HepG2 (cell line): ENCODE data around the gene STK11. TPM values are rescaled to one million over a fixed set of nuclear protein-coding genes. Genes with fewer than 3 reads are reported as not detected.

Experiments
- LCORL ChIP-seq, 2 experiments: fragments of 450-650 bp in 1 of 2; sonication (generic) in 1 of 2; formaldehyde crosslinking in 1 of 2; IDR thresholded peaks; 2 replicates each; pipeline versions ENCODE4 v1.5.0 to v1.6.1; 2017 to 2020; ENCODE audit warnings: antibody characterized with exemption in 1 of 2, missing genetic modification reagents in 1 of 2
- NFYB ChIP-seq: sonication (generic); formaldehyde crosslinking; IDR thresholded peaks from 2 replicates; pipeline ENCODE4 v1.4.0; 2020; ENCODE audit warnings: missing genetic modification reagents
- ONECUT2 ChIP-seq: sonication (generic); formaldehyde crosslinking; IDR thresholded peaks from 2 replicates; pipeline ENCODE4 v1.4.0; 2020; ENCODE audit warnings: missing genetic modification reagents
- RBFOX2 ChIP-seq: fragments of 200-400 bp; formaldehyde crosslinking; IDR thresholded peaks from 2 replicates; pipeline ENCODE4 v1.6.1; 2017; ENCODE audit warnings: low read depth, mild to moderate bottlenecking, low read length
- SAP130 ChIP-seq: IDR thresholded peaks from 2 replicates; pipeline ENCODE4 v1.6.1; 2016; ENCODE audit warnings: low read depth
- ZBTB3 ChIP-seq: sonication (generic); formaldehyde crosslinking; IDR thresholded peaks from 2 replicates; pipeline ENCODE4 v1.4.0; 2020; ENCODE audit warnings: low read depth, mild to moderate bottlenecking, moderate library complexity, missing genetic modification reagents, borderline replicate concordance
- ZMAT3 ChIP-seq: sonication (generic); formaldehyde crosslinking; conservative IDR thresholded peaks from 2 replicates; pipeline ENCODE4 v1.7.0; 2021; ENCODE audit warnings: missing genetic modification reagents
- ZNF138 ChIP-seq: sonication (generic); formaldehyde crosslinking; IDR thresholded peaks from 2 replicates; pipeline ENCODE4 v1.5.0; 2020; ENCODE audit warnings: mild to moderate bottlenecking, low read depth, missing genetic modification reagents
- ZNF17 ChIP-seq: sonication (generic); formaldehyde crosslinking; IDR thresholded peaks from 2 replicates; pipeline ENCODE4 v1.5.0; 2020; ENCODE audit warnings: mild to moderate bottlenecking, missing genetic modification reagents
- ZNF484 ChIP-seq: sonication (generic); formaldehyde crosslinking; IDR thresholded peaks from 2 replicates; pipeline ENCODE4 v1.5.1; 2020; ENCODE audit warnings: mild to moderate bottlenecking, low read depth, missing genetic modification reagents, borderline replicate concordance
- ZNF776 ChIP-seq: sonication (generic); formaldehyde crosslinking; IDR thresholded peaks from 2 replicates; pipeline ENCODE4 v1.4.0; 2020; ENCODE audit warnings: mild to moderate bottlenecking, missing genetic modification reagents
- polyA plus RNA-seq, 8 experiments: library from polyadenylated mRNA; depleted of rRNA in 3 of 8; stranded (reverse) in 7 of 8; unstranded in 1 of 8; fragments of >200 nt; fragmentation: Illumina TruSeq in 4 of 8; extraction: Trizol in 4 of 8; gene quantifications; 2 replicates each; pipeline versions ENCODE4 v1.2.1 to v1.2.3, GENCODE V29; 2011 to 2016; ENCODE audit warnings: low read depth in 4 of 8, missing spikeins in 1 of 8, mixed read lengths in 1 of 8; ENCODE audit not compliant: insufficient read depth in 1 of 8
- total RNA-seq, 5 experiments: library from RNA; depleted of rRNA; stranded (reverse); fragments of >200 nt; fragmentation: Illumina TruSeq; extraction: Trizol; gene quantifications; 2 replicates each; pipeline ENCODE4 v1.2.3, GENCODE V29; 2016; ENCODE audit warnings: low read depth in 1 of 5
- TF ChIP-seq, protein P1 (sequence below): sonication (generic); formaldehyde crosslinking; IDR thresholded peaks from 2 replicates; pipeline ENCODE4 v1.5.1; 2020; ENCODE audit warnings: mild to moderate bottlenecking, missing genetic modification reagents, moderate library complexity
- TF ChIP-seq, protein P2 (sequence below): sonication (generic); formaldehyde crosslinking; IDR thresholded peaks from 2 replicates; pipeline ENCODE4 v1.4.0; 2020; ENCODE audit warnings: missing genetic modification reagents, borderline replicate concordance
- TF ChIP-seq, protein P3 (sequence below): IDR thresholded peaks from 2 replicates; pipeline ENCODE4 v1.6.1; 2016
- TF ChIP-seq, protein P4 (sequence below): sonication (generic); formaldehyde crosslinking; IDR thresholded peaks from 2 replicates; pipeline ENCODE4 v1.4.0; 2020; ENCODE audit warnings: missing genetic modification reagents, borderline replicate concordance
- TF ChIP-seq, protein P5 (sequence below): sonication (generic); formaldehyde crosslinking; IDR thresholded peaks from 2 replicates; pipeline ENCODE4 v1.5.1; 2020; ENCODE audit warnings: missing genetic modification reagents, mild to moderate bottlenecking, borderline replicate concordance

The STK11 gene
- total and polyA plus RNA-seq, 2 of the 13 experiments (the other 11 are each of a cell fraction or from before 2014, with no cell fraction given), result 27.5 to 43.6 TPM

DNA sequence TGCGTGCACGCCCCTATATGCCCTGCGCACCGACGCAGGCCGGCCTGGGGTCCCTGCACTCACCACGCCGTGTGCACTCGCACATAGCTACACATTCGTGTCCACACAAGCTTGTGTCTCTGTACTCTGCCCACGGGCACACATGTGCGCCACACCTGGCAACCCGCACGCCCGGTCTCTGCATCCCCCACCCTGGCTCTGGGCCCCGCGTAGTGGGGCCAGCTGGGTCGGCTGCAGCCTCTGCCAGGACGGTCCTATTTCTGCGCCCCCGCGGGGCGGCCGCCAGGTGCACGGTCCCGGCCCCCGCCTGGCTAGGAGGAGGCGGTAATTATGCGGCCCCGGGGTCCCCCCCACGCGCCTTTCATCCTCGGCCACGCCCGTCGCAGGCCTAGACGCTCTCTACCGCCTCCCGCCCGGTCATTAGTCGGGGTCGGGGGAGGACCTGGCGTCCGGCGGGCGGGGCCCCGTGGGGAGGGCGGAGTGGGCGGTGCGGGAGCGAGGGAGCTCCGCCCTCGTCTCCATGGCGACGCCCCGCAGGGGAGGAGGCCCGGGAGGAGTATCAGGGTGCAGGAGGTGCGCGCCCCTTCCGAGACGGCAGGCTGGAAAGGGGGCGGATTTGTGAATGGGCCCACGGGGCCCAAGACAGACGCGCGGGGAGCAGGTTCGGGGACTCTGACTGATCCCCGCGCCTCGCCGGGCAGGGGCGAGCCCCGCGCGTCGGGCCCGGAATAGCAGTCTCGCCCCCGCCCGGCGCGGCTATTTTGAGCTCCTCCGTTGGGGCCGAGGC, 60.7 kb downstream of the STK11 start (continued):
- TF ChIP-seq, protein P1, sequence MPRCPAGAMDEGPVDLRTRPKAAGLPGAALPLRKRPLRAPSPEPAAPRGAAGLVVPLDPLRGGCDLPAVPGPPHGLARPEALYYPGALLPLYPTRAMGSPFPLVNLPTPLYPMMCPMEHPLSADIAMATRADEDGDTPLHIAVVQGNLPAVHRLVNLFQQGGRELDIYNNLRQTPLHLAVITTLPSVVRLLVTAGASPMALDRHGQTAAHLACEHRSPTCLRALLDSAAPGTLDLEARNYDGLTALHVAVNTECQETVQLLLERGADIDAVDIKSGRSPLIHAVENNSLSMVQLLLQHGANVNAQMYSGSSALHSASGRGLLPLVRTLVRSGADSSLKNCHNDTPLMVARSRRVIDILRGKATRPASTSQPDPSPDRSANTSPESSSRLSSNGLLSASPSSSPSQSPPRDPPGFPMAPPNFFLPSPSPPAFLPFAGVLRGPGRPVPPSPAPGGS (CRISPR knock-in tag), result peak; percentile 68; the same call in 1 of the 2 replicates
- TF ChIP-seq ZMAT3 (CRISPR knock-in tag), result 0 out of 2 replicates have a peak, but pooled peaks have one; percentile 24
- no peak for TF ChIP-seq LCORL (IDR thresholded peaks at IDR 0.05)
- TF ChIP-seq LCORL (CRISPR knock-in tag; IDR thresholded peaks at IDR 0.05), result peak; percentile 54; the same call in 1 of the 2 replicates
- no peak for TF ChIP-seq NFYB
- TF ChIP-seq, protein P2, sequence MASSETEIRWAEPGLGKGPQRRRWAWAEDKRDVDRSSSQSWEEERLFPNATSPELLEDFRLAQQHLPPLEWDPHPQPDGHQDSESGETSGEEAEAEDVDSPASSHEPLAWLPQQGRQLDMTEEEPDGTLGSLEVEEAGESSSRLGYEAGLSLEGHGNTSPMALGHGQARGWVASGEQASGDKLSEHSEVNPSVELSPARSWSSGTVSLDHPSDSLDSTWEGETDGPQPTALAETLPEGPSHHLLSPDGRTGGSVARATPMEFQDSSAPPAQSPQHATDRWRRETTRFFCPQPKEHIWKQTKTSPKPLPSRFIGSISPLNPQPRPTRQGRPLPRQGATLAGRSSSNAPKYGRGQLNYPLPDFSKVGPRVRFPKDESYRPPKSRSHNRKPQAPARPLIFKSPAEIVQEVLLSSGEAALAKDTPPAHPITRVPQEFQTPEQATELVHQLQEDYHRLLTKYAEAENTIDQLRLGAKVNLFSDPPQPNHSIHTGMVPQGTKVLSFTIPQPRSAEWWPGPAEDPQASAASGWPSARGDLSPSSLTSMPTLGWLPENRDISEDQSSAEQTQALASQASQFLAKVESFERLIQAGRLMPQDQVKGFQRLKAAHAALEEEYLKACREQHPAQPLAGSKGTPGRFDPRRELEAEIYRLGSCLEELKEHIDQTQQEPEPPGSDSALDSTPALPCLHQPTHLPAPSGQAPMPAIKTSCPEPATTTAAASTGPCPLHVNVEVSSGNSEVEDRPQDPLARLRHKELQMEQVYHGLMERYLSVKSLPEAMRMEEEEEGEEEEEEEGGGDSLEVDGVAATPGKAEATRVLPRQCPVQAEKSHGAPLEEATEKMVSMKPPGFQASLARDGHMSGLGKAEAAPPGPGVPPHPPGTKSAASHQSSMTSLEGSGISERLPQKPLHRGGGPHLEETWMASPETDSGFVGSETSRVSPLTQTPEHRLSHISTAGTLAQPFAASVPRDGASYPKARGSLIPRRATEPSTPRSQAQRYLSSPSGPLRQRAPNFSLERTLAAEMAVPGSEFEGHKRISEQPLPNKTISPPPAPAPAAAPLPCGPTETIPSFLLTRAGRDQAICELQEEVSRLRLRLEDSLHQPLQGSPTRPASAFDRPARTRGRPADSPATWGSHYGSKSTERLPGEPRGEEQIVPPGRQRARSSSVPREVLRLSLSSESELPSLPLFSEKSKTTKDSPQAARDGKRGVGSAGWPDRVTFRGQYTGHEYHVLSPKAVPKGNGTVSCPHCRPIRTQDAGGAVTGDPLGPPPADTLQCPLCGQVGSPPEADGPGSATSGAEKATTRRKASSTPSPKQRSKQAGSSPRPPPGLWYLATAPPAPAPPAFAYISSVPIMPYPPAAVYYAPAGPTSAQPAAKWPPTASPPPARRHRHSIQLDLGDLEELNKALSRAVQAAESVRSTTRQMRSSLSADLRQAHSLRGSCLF (CRISPR knock-in tag), result no peak
- 0 out of 2 replicates have a peak, but pooled peaks have one; percentile 3 for TF ChIP-seq ZNF138 (CRISPR knock-in tag)
- peak; percentile 65 for TF ChIP-seq SAP130 (CRISPR knock-in tag)
- TF ChIP-seq ZBTB3 (CRISPR knock-in tag), result no peak
- peak; percentile 79 for TF ChIP-seq RBFOX2
- TF ChIP-seq, protein P3, sequence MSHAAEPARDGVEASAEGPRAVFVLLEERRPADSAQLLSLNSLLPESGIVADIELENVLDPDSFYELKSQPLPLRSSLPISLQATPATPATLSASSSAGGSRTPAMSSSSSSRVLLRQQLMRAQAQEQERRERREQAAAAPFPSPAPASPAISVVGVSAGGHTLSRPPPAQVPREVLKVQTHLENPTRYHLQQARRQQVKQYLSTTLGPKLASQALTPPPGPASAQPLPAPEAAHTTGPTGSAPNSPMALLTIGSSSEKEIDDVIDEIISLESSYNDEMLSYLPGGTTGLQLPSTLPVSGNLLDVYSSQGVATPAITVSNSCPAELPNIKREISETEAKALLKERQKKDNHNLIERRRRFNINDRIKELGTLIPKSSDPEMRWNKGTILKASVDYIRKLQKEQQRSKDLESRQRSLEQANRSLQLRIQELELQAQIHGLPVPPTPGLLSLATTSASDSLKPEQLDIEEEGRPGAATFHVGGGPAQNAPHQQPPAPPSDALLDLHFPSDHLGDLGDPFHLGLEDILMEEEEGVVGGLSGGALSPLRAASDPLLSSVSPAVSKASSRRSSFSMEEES (CRISPR knock-in tag), result peak; percentile 61; the same call in 1 of the 2 replicates
- TF ChIP-seq, protein P4, sequence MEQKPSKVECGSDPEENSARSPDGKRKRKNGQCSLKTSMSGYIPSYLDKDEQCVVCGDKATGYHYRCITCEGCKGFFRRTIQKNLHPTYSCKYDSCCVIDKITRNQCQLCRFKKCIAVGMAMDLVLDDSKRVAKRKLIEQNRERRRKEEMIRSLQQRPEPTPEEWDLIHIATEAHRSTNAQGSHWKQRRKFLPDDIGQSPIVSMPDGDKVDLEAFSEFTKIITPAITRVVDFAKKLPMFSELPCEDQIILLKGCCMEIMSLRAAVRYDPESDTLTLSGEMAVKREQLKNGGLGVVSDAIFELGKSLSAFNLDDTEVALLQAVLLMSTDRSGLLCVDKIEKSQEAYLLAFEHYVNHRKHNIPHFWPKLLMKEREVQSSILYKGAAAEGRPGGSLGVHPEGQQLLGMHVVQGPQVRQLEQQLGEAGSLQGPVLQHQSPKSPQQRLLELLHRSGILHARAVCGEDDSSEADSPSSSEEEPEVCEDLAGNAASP (CRISPR knock-in tag), result peak; percentile 83; the same call in 1 of the 2 replicates
- TF ChIP-seq ZNF17, result no peak
- TF ChIP-seq, protein P5, sequence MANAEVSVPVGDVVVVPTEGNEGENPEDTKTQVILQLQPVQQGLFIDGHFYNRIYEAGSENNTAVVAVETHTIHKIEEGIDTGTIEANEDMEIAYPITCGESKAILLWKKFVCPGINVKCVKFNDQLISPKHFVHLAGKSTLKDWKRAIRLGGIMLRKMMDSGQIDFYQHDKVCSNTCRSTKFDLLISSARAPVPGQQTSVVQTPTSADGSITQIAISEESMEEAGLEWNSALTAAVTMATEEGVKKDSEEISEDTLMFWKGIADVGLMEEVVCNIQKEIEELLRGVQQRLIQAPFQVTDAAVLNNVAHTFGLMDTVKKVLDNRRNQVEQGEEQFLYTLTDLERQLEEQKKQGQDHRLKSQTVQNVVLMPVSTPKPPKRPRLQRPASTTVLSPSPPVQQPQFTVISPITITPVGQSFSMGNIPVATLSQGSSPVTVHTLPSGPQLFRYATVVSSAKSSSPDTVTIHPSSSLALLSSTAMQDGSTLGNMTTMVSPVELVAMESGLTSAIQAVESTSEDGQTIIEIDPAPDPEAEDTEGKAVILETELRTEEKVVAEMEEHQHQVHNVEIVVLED (CRISPR knock-in tag), result peak; percentile 71; the same call in 1 of the 2 replicates
- 0 out of 2 replicates have a peak, but pooled peaks have one; percentile 55 for TF ChIP-seq ZNF484 (CRISPR knock-in tag)
- no peak for TF ChIP-seq ONECUT2 (CRISPR knock-in tag)
- peak; percentile 48; the same call in 1 of the 2 replicates for TF ChIP-seq ZNF776 (CRISPR knock-in tag)
